Activated T-helper 2 cell treated with anti-CD3 and anti-CD28 coated beads, Interferon-gamma antibody, Interleukin-2, Interleukin-4, amounts not matched to agents 10 μg/mL and 5 μg/mL and 100 μg/mL, durations not matched to agents 14 hours and 24 hours and 36 hours (primary cell): ENCODE measurements around the gene PLEKHA8. TPM values are rescaled to one million over a fixed set of nuclear protein-coding genes. Genes with fewer than 3 reads are reported as not detected.

Experiments
- DNase-seq: peaks from one replicate; pipeline ENCODE4 v3.0.0; 2021; ENCODE audit warnings: low spot score
- H3K27ac Mint-ChIP-seq: one replicate; pipeline ENCODE4 v1.8.0; 2021; ENCODE audit warnings: mixed read lengths
- H3K27me3 Mint-ChIP-seq: one replicate; pipeline ENCODE4 v1.8.0; 2021; ENCODE audit warnings: low read depth, mixed read lengths
- H3K36me3 Mint-ChIP-seq: one replicate; pipeline ENCODE4 v1.8.0; 2021; ENCODE audit warnings: low read depth, mixed read lengths
- H3K4me1 Mint-ChIP-seq: one replicate; pipeline ENCODE4 v1.8.0; 2021; ENCODE audit warnings: low read depth, mixed read lengths
- H3K4me3 Mint-ChIP-seq: one replicate; pipeline ENCODE4 v1.8.0; 2021; ENCODE audit warnings: low read depth, mild to moderate bottlenecking, moderate library complexity, mixed read lengths
- H3K9me3 Mint-ChIP-seq: one replicate; pipeline ENCODE4 v1.8.0; 2021; ENCODE audit warnings: mixed read lengths
- intact Hi-C: fragments of 100-400 bp; cut with micrococcal nuclease; formaldehyde crosslinking; loops from one replicate; pipeline ENCODE4 v1.15.1; 2023
- total RNA-seq: library from RNA; stranded (reverse); gene quantifications from 2 replicates; pipeline ENCODE4 v1.2.3, GENCODE V29; 2022

PLEKHA8 gene
- total RNA-seq, 1 donor from 2014 or later: 10.9 TPM

DNA sequence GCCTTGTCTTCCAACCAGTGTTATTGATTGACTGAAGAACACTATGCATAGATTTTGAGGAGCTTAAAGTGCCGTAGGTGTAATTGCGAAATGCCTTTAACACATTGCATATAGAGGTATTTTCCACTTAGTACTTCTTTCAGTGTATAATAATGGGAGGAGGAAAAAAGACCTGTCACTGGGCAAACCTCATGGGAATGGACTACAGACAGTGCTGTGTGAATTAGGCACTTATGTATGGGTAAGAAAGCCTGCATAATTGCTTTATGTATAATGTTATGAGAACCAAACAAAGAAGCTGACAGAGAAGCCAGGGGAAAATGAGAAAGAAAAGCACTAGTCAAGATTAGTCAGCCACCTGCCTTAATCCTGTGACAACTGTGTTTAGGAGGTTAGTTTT lies 26.2 kb upstream of the PLEKHA8 start:
- peaks cover 27% of the 10 kb centered on the region for H3K27me3 Mint-ChIP-seq
- no peak overlapping the region for H3K27ac Mint-ChIP-seq
- peaks cover 4% of the 10 kb centered on the region for H3K9me3 Mint-ChIP-seq
- no peak overlapping the region for H3K4me3 Mint-ChIP-seq
- H3K36me3 Mint-ChIP-seq: no peaks in the 10 kb centered on the region
- DNase-seq: no peak
- H3K4me1 Mint-ChIP-seq: no peaks in the 10 kb centered on the region
- intact Hi-C loops: no loop called here

DNA sequence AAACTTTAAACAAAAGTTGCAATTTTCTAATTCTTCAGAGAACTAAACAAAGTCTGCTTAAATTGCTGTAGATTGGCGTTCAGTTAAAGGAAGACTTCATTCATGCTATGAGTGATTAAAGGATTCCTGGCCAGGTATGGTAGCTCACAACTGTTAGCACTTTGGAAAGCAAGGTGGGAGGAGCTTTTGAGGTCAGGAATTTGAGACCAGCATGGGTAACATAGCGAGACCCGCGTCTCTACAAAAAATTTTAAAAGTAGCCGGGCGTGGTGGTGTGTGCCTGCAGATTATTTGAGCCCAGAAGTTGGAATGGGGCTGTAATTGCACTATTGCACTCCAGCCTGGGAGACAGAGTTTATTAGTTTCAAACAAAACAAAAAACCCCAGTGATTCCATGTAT lies 25.1 kb upstream of the PLEKHA8 start:
- Mint-ChIP-seq H3K27me3 (peaks cover 20% of the 10 kb centered on the region), H3K9me3 (no peaks in the 10 kb centered on the region), H3K4me3 (no peak overlapping the region), H3K4me1 (no peaks in the 10 kb centered on the region), H3K36me3 (no peaks in the 10 kb centered on the region), H3K27ac (no peak overlapping the region)
- intact Hi-C loops: no loop called here
- DNase-seq: no peak

GRCh38 chr7:30005464-30005863 lies 22.7 kb upstream of the PLEKHA8 start:
- peaks cover 9% of the 10 kb centered on the region for H3K27me3 Mint-ChIP-seq
- H3K4me3 Mint-ChIP-seq: no peak overlapping the region
- H3K9me3 Mint-ChIP-seq: no peaks in the 10 kb centered on the region
- no peaks in the 10 kb centered on the region for H3K36me3 Mint-ChIP-seq
- intact Hi-C loops: no loop called here
- DNase-seq: no peak
- H3K4me1 Mint-ChIP-seq: no peaks in the 10 kb centered on the region
- H3K27ac Mint-ChIP-seq: no peak overlapping the region

DNA sequence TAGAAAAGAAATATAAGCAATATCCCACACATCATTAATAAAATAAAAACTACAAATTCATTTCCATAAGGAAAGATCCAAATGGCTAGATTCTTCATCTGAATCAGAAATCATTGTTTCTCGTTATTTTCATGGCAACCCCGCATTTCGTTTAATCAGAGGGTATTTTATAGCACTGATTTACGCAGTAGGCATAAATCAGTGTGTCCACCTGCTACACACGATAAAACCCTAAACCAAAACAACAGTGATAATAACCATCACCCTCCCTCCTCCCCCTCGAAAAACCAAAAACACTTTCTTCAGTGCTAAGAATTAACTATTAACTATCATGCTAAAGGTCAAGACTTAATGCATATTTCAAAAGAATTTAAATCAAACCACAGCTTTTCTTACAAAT lies 18.2 kb upstream of the PLEKHA8 start:
- no peak for DNase-seq
- Mint-ChIP-seq H3K4me3 (no peak overlapping the region), H3K27ac (no peak overlapping the region), H3K4me1 (no peaks in the 10 kb centered on the region), H3K36me3 (peaks cover 11% of the 10 kb centered on the region), H3K27me3 (no peaks in the 10 kb centered on the region), H3K9me3 (no peaks in the 10 kb centered on the region)
- intact Hi-C loops: no loop called here

DNA sequence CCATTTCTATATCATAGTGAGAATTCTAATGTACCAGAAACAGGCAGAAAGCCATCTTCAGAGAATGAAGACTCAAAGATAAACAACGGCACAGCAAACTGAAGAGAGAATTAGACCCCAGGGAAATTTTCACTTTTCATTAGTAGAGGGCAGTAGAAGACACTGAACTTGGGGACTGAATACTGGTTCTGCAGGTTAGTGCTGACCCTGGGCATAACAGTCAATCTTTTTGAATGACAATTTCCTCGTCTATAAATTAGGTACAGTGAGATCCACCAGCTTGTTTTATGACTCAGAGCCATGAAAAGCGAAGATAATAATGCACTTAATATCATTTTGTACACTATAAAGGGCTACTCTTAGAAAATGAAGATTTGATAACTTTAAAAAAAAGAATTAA lies 15.5 kb upstream of the PLEKHA8 start:
- Mint-ChIP-seq H3K36me3 (peaks cover 17% of the 10 kb centered on the region), H3K27me3 (no peaks in the 10 kb centered on the region), H3K4me1 (no peaks in the 10 kb centered on the region), H3K27ac (no peak overlapping the region), H3K4me3 (no peak overlapping the region), H3K9me3 (no peaks in the 10 kb centered on the region)
- DNase-seq: no peak
- intact Hi-C loops: no loop called here

DNA sequence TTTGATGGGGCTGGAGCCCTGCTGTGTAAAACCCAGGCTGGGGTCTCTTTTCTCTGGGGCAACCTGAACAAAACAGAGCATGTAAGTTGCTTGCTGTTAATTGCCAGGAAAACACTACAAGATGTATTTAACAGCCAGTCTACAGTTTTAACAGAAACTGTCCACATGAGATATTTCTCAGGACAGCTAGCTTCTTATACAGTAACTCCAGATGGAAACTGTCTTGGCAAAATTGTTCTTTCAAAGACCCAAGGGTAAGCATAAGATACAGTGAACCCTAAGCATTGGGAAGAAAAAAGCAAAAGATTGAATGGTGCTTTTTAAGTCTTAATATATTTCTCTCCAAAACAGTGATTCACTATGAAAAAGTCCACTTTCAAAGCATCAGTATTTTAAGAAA lies 9.8 kb upstream of the PLEKHA8 start:
- Mint-ChIP-seq H3K9me3 (no peaks in the 10 kb centered on the region), H3K27ac (no peak overlapping the region), H3K4me1 (peaks cover 9% of the 10 kb centered on the region), H3K4me3 (no peak overlapping the region), H3K27me3 (no peaks in the 10 kb centered on the region), H3K36me3 (peaks cover 19% of the 10 kb centered on the region)
- intact Hi-C loops: no loop called here
- no peak for DNase-seq

DNA sequence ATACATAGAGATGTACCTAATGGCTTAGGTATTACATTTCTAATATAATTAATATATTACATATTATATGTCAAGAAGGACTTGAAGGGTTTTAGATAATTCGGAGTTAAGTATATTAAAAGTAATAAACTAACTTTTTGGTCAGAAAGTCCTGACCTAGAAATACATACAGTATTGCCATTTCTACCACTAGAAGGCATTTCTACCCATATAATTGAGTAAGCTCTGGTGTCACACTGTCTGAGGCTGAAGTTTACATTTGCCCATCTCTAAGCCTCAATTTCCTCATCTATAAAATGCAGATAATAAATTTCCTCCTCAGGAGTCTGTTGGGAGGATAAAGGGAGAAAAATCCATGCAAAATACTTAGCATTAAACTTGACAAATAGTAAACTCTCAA lies 8.8 kb upstream of the PLEKHA8 start:
- Mint-ChIP-seq H3K27ac (no peak overlapping the region), H3K36me3 (peaks cover 15% of the 10 kb centered on the region), H3K4me1 (peaks cover 15% of the 10 kb centered on the region), H3K27me3 (no peaks in the 10 kb centered on the region), H3K9me3 (no peaks in the 10 kb centered on the region), H3K4me3 (no peak overlapping the region)
- intact Hi-C loops: no loop called here
- no peak for DNase-seq

DNA sequence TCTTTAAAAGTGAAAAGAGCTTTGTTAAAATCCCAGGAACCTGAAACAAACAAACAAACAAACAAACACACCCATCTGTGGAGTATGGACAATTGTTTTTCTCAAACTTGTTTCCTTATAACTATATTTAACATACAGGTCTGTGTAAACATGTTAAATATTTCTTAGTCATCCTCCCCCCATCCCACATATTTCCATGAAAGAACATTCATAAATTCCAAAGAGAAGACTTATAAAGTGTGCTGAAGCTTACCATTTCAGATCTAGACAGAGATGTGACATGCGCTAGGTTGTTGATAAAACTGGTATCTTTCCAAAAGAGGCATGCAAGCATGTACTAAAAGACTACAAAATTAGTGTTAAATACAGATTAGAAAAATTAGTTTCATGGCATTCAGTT lies 8.3 kb upstream of the PLEKHA8 start:
- peaks cover 12% of the 10 kb centered on the region for H3K36me3 Mint-ChIP-seq
- H3K27ac Mint-ChIP-seq: no peak overlapping the region
- no peak overlapping the region for H3K4me3 Mint-ChIP-seq
- intact Hi-C loops: no loop called here
- peaks cover 21% of the 10 kb centered on the region for H3K4me1 Mint-ChIP-seq
- H3K27me3 Mint-ChIP-seq: no peaks in the 10 kb centered on the region
- H3K9me3 Mint-ChIP-seq: no peaks in the 10 kb centered on the region
- DNase-seq: no peak

GRCh38 chr7:30020535-30020934 lies 7.7 kb upstream of the PLEKHA8 start:
- no peaks in the 10 kb centered on the region for H3K27me3 Mint-ChIP-seq
- DNase-seq: no peak
- H3K36me3 Mint-ChIP-seq: peaks cover 18% of the 10 kb centered on the region
- intact Hi-C loops: no loop called here
- H3K4me1 Mint-ChIP-seq: peaks cover 26% of the 10 kb centered on the region
- H3K9me3 Mint-ChIP-seq: no peaks in the 10 kb centered on the region
- no peak overlapping the region for H3K4me3 Mint-ChIP-seq
- H3K27ac Mint-ChIP-seq: no peak overlapping the region

GRCh38 chr7:30022991-30023390 lies 5.2 kb upstream of the PLEKHA8 start:
- no peaks in the 10 kb centered on the region for H3K9me3 Mint-ChIP-seq
- no peak overlapping the region for H3K4me3 Mint-ChIP-seq
- no peak for DNase-seq
- peaks cover 40% of the 10 kb centered on the region for H3K4me1 Mint-ChIP-seq
- intact Hi-C loops: no loop called here
- peaks cover 10% of the 10 kb centered on the region for H3K36me3 Mint-ChIP-seq
- H3K27me3 Mint-ChIP-seq: no peaks in the 10 kb centered on the region
- no peak overlapping the region for H3K27ac Mint-ChIP-seq

DNA sequence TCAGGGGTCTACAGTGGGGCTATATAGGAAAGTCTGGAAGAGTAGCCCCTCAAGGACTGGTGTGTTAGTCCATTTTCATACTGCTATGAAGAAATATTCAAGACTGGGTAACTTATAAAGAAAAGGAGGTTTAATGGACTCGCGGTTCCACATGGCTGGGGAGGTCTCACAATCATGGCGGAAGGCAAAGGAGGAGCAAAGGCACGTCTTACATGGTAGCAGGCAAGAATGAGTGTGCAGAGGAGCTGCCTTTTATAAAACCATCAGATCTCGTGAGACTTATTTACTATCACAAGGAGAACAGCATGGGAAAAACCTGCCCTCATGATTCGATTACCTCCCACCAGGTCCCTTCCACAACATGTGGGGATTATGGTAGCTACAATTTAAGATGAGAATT lies 4.7 kb upstream of the PLEKHA8 start:
- Mint-ChIP-seq H3K27ac (no peak overlapping the region), H3K27me3 (no peaks in the 10 kb centered on the region), H3K9me3 (no peaks in the 10 kb centered on the region), H3K4me3 (no peak overlapping the region), H3K36me3 (peaks cover 8% of the 10 kb centered on the region), H3K4me1 (peaks cover 40% of the 10 kb centered on the region)
- intact Hi-C loops: no loop called here
- DNase-seq: no peak

DNA sequence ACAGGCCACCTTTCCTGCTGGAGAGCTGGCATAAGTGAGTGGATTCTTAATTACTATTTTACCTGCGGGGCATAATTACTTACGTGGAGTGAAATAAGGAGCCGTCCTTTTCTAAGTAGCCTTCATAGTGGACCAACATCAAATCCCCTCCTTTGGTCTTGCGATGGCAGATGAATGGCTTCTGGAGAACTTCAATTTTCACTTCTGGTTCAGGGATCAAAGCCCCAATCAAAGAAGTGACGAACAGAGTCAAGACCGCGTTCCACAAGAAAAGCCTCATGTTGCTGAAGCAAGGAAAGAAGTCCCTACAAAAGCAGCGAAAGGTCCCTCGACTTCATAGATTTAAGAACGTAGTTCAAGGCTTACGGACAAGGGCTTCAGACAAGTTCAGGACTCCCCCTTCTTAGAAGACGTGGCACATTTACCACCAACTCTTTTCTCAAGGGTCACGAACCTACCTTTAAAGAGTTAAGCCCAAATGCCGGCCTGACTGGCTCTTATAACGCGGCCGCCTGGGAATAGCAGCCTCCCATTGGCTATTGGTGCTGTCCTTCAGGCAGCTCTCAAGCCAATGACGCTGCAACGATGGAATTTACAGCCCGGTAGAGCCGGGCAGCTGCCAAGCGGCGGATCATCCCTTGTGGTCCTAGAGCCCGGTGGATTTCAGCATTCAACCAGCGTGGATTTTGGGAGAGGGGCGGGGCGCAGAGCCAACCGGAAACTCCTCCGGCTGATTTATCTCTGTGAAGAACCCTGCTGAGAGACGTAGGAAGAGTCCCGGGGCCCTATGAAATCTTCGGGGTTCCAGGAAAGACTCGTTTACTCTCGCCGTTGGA lies 1.8 kb upstream of the PLEKHA8 start, which contains the start of gene FKBP14:
Gene FKBP14, minus strand, starts transcription at position 474 of the 836 bp plus-strand sequence. Its CDS starts 194 bp downstream, at position 280.
- Mint-ChIP-seq H3K36me3 (peaks cover 6% of the 10 kb centered on the region), H3K4me3 (peak within 1 kb of the TSS; percentile 93), H3K27ac (peak within 1 kb of the TSS; percentile 84), H3K9me3 (no peaks in the 10 kb centered on the region), H3K27me3 (no peaks in the 10 kb centered on the region), H3K4me1 (peaks cover 35% of the 10 kb centered on the region)
- intact Hi-C loops: loop anchor here (2.0 to 5.0 kb wide), 4 partner anchors 39 to 568 kb away; partner anchors contain the start of genes GARS1 and SCRN1
- peak; percentile 90 for DNase-seq

- peak overlapping the region; percentile 84 for H3K27ac Mint-ChIP-seq
- intact Hi-C loops: loop anchor here (2.0 to 5.0 kb wide), 4 partner anchors 40 to 568 kb away; partner anchors contain the start of genes GARS1 and SCRN1
- peaks cover 35% of the 10 kb centered on the region for H3K4me1 Mint-ChIP-seq
- H3K36me3 Mint-ChIP-seq: peaks cover 6% of the 10 kb centered on the region
- H3K27me3 Mint-ChIP-seq: no peaks in the 10 kb centered on the region
- no peaks in the 10 kb centered on the region for H3K9me3 Mint-ChIP-seq
- H3K4me3 Mint-ChIP-seq: peak overlapping the region; percentile 93
- DNase-seq: no peak
These were observed 1.2 kb upstream of the PLEKHA8 start for GRCh38 chr7:30027065-30027456.
